Inflammatory macrophage (primary cell): ENCODE results near the gene ARMC8.

ENCODE experiments used
- DNase-seq, 2 donors: peaks; one replicate each; pipeline ENCODE4 v3.0.0-alpha.2; 2020 to 2022

Gene ARMC8

GRCh38 chr3:138314751-138315150 is 127.7 kb downstream of the ARMC8 start:
- no peak for DNase-seq

- DNase-seq: no peak
Measured at GRCh38 chr3:138317687-138318086, 130.6 kb downstream of the ARMC8 start.

GRCh38 chr3:138323971-138324370 is 136.9 kb downstream of the ARMC8 start:
- DNase-seq: no peak

- DNase-seq: no peak
Measured at GRCh38 chr3:138325990-138326389, 138.9 kb downstream of the ARMC8 start.

GRCh38 chr3:138326866-138327595 is 139.9 kb downstream of the ARMC8 start:
- DNase-seq: no peak

- DNase-seq: no peak
Measured at GRCh38 chr3:138327831-138328230, 140.7 kb downstream of the ARMC8 start.

- DNase-seq: peak; percentile 19 to 26
Measured at GRCh38 chr3:138328341-138328740, 141.2 kb downstream of the ARMC8 start.

GRCh38 chr3:138329127-138329983 is 142.3 kb downstream of the ARMC8 start, which contains the start of gene NME9:
NME9 (minus strand) TSS chr3:138329851; CDS start chr3:138329335, 516 bp downstream.
- DNase-seq: peak; percentile 28 to 37

- DNase-seq: no peak
Measured at GRCh38 chr3:138329984-138330293, 142.8 kb downstream of the ARMC8 start.

GRCh38 chr3:138331143-138331894 is 144.2 kb downstream of the ARMC8 start:
- peak in 1 of 2 donors; percentile 18 for DNase-seq

GRCh38 chr3:138332472-138333073 is 145.5 kb downstream of the ARMC8 start:
- DNase-seq: peak; percentile 46 to 62

- no peak for DNase-seq
Measured at GRCh38 chr3:138334608-138335007, 147.5 kb downstream of the ARMC8 start.

- no peak for DNase-seq
Measured at GRCh38 chr3:138336454-138336999, 149.4 kb downstream of the ARMC8 start.

GRCh38 chr3:138338244-138338643 is 151.1 kb downstream of the ARMC8 start:
- DNase-seq: no peak

GRCh38 chr3:138338811-138339210 is 151.7 kb downstream of the ARMC8 start:
- no peak for DNase-seq

- DNase-seq: no peak
Measured at GRCh38 chr3:138340511-138340910, 153.4 kb downstream of the ARMC8 start.

- DNase-seq: no peak
Measured at GRCh38 chr3:138344754-138345153, 157.7 kb downstream of the ARMC8 start.
